Measurements from ENCODE around the gene RRAD.

- TF ChIP-seq MAX (IDR thresholded peaks at IDR 0.05) (no peak), CTCF (IDR thresholded peaks at IDR 0.05) (no peak), NPAS2 (CRISPR knock-in tag; IDR thresholded peaks at IDR 0.05; ENCODE audit: borderline replicate concordance) (no peak)
These were observed 5.6 kb downstream of the RRAD start for GRCh38 chr16:66919569-66920298.
